CD14-positive monocyte (primary cell): ENCODE results near the gene AS3MT. TPM values are rescaled to one million over a fixed set of nuclear protein-coding genes. Genes with fewer than 3 reads are reported as not detected.
"Not testable (repeated sequence)": the region's sequence is repeated elsewhere in the genome, so short reads cannot be mapped to it uniquely, and the experiment has no call there.

Source experiments
- DNase-seq, 3 donors: peaks; one replicate each; pipeline ENCODE4 v3.0.0-alpha.2; 2011 to 2022
- H2AFZ ChIP-seq: 2 replicates; pipeline ENCODE4 v1.6.0; 2012; ENCODE audit warnings: mild to moderate bottlenecking, low read depth, low read length, inconsistent platforms; ENCODE audit not compliant: insufficient read depth, poor library complexity, severe bottlenecking
- H3K27ac ChIP-seq, 2 donors: 1 replicate in 1 of 2; 2 replicates in 1 of 2; pipeline ENCODE4 v1.5.1; 2012 to 2013; ENCODE audit warnings: low read length in 2 of 2, control low read depth in 1 of 2, inconsistent platforms in 1 of 2, low read depth in 1 of 2, mild to moderate bottlenecking in 1 of 2
- H3K27me3 ChIP-seq, 2 donors: one replicate each; pipeline versions ENCODE4 v1.6.0 to v1.6.1; 2011 to 2013; ENCODE audit warnings: low read length in 2 of 2; ENCODE audit not compliant: control insufficient read depth in 2 of 2, insufficient read depth in 2 of 2
- H3K36me3 ChIP-seq, 2 donors: replicated peaks in 1 of 2; 1 replicate in 1 of 2; 2 replicates in 1 of 2; pipeline versions ENCODE4 v1.5.1 to v1.6.1; 2012 to 2013; ENCODE audit warnings: low read length in 2 of 2, control low read depth in 1 of 2, inconsistent platforms in 1 of 2, mild to moderate bottlenecking in 1 of 2; ENCODE audit not compliant: insufficient read depth in 2 of 2, control insufficient read depth in 1 of 2
- H3K4me1 ChIP-seq, 2 donors: 1 replicate in 1 of 2; 2 replicates in 1 of 2; pipeline versions ENCODE4 v1.5.1 to v1.6.1; 2012 to 2013; ENCODE audit warnings: low read length in 2 of 2, control low read depth in 1 of 2, inconsistent platforms in 1 of 2, mild to moderate bottlenecking in 1 of 2, moderate library complexity in 1 of 2; ENCODE audit not compliant: insufficient read depth in 2 of 2, control insufficient read depth in 1 of 2
- H3K4me2 ChIP-seq: replicated peaks from 2 replicates; pipeline ENCODE3; 2012; ENCODE audit warnings: low read length, moderate library complexity, mild to moderate bottlenecking; ENCODE audit not compliant: poor library complexity, severe bottlenecking; ENCODE audit errors: extremely low read depth
- H3K4me3 ChIP-seq, 3 experiments: fragments of 200-600 bp in 1 of 3; sonication (generic) in 1 of 3; replicated peaks in 1 of 3; 1 replicate in 2 of 3; 2 replicates in 1 of 3; pipeline ENCODE4 v1.5.1; 2011 to 2013; ENCODE audit warnings: low read length in 3 of 3, mild to moderate bottlenecking in 3 of 3, control low read depth in 2 of 3, low read depth in 2 of 3, inconsistent platforms in 1 of 3, moderate library complexity in 1 of 3
- H3K79me2 ChIP-seq: 2 replicates; pipeline ENCODE4 v1.6.0; 2012; ENCODE audit warnings: mild to moderate bottlenecking, control low read depth, inconsistent platforms, low read length, moderate library complexity; ENCODE audit not compliant: insufficient read depth
- H3K9ac ChIP-seq: 2 replicates; pipeline ENCODE4 v1.6.0; 2017; ENCODE audit warnings: low read length, mild to moderate bottlenecking; ENCODE audit not compliant: insufficient read depth, poor library complexity, severe bottlenecking
- H3K9me3 ChIP-seq, 2 donors: replicated peaks in 1 of 2; 1 replicate in 1 of 2; 2 replicates in 1 of 2; pipeline versions ENCODE4 v1.5.1 to v1.6.1; 2012 to 2013; ENCODE audit warnings: low read length in 2 of 2, control low read depth in 1 of 2; ENCODE audit not compliant: control insufficient read depth in 1 of 2, insufficient read depth in 1 of 2
- H4K20me1 ChIP-seq: 2 replicates; pipeline ENCODE4 v1.6.0; 2012; ENCODE audit warnings: mild to moderate bottlenecking, low read length, control low read depth, moderate library complexity; ENCODE audit not compliant: insufficient read depth
- H3K27ac Mint-ChIP-seq, 7 donors: one replicate each; pipeline ENCODE4 v1.8.0; 2020; ENCODE audit warnings: mild to moderate bottlenecking in 7 of 7, mixed read lengths in 7 of 7, moderate library complexity in 6 of 7, inconsistent platforms in 2 of 7
- H3K27me3 Mint-ChIP-seq, 3 donors: one replicate each; pipeline ENCODE4 v1.8.0; 2021 to 2022; ENCODE audit warnings: low read depth in 3 of 3, mild to moderate bottlenecking in 3 of 3, mixed read lengths in 3 of 3, moderate library complexity in 3 of 3, inconsistent platforms in 1 of 3
- H3K36me3 Mint-ChIP-seq, 2 donors: one replicate each; pipeline ENCODE4 v1.8.0; 2020; ENCODE audit warnings: mixed read lengths in 2 of 2, inconsistent platforms in 1 of 2, mild to moderate bottlenecking in 1 of 2
- H3K4me1 Mint-ChIP-seq: one replicate; pipeline ENCODE4 v1.8.0; 2020; ENCODE audit warnings: mild to moderate bottlenecking, mixed read lengths
- H3K4me3 Mint-ChIP-seq, 2 donors: one replicate each; pipeline ENCODE4 v1.8.0; 2020; ENCODE audit warnings: mild to moderate bottlenecking in 2 of 2, mixed read lengths in 2 of 2, moderate library complexity in 1 of 2
- H3K9me3 Mint-ChIP-seq, 7 donors: one replicate each; pipeline ENCODE4 v1.8.0; 2020 to 2022; ENCODE audit warnings: mixed read lengths in 7 of 7, mild to moderate bottlenecking in 6 of 7, moderate library complexity in 6 of 7, inconsistent platforms in 2 of 7
- WGBS: methylation state at CpG from one replicate; pipeline ENCODE4 v1.1.5; 2013; ENCODE audit warnings: missing lambda C conversion rate; ENCODE audit not compliant: insufficient coverage; 5-methylcytosine and 5-hydroxymethylcytosine counted together
- intact Hi-C, 2 donors: fragments of 100-400 bp; cut with micrococcal nuclease; formaldehyde crosslinking; loops; one replicate each; pipeline versions ENCODE4 v1.15.0 to v1.15.1; 2023
- polyA plus RNA-seq, 3 donors: library from polyadenylated mRNA; depleted of rRNA in 1 of 3; unstranded in 2 of 3; stranded (reverse) in 1 of 3; fragments of 300-500 nt in 2 of 3; fragments of >200 nt in 1 of 3; fragmentation: Illumina TruSeq in 2 of 3; gene quantifications; 1 replicate in 2 of 3; 2 replicates in 1 of 3; pipeline ENCODE4 v1.2.3, GENCODE V29; 2012 to 2021
- TF ChIP-seq, protein P1 (sequence below): fragments of 200-600 bp; IDR thresholded peaks from one replicate; pipeline ENCODE4 v1.8.0; 2022; ENCODE audit warnings: antibody characterized with exemption, mild to moderate bottlenecking

AS3MT gene
- polyA plus RNA-seq, 3 donors = 0.09 to 0.45 TPM; not detected in 1

DNA sequence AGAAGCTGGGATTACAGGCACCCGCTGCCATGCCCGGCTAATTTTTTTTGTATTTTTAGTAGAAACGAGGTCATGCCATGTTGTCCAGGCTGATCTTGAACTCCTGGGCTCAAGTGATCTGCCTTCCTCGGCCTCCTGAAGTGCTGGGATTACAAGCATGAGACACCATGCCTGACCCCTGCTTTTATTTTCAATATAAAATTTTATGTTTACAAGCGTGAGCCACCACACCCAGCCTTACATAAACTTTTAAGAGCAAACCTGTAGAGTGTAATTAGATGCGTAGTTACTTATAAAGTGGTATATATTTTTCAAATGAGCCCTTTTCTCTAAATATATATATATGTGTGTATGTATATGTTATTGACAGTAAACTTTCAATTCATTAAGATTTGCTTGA, 57.6 kb downstream of the AS3MT start:
- Histone ChIP-seq H3K9me3 (no peaks in the 10 kb centered on the region), H3K27me3 (no peaks in the 10 kb centered on the region), H3K4me3 (no peak overlapping the region), H3K4me2 (no peak overlapping the region), H3K27ac (no peak overlapping the region), H3K36me3 (no peaks in the 10 kb centered on the region), H3K4me1 (peaks cover 7% of the 10 kb centered on the region in 2 donors), H3K79me2 (no peaks in the 10 kb centered on the region), H3K9ac (no peak overlapping the region), H2AFZ (no peak overlapping the region), H4K20me1 (no peaks in the 10 kb centered on the region)
- peaks cover 18% of the 10 kb centered on the region for H3K4me1 Mint-ChIP-seq
- H3K27ac Mint-ChIP-seq = no peak overlapping the region
- H3K36me3 Mint-ChIP-seq = peaks cover 0 to 2% of the 10 kb centered on the region in 2 donors
- no peak overlapping the region for H3K4me3 Mint-ChIP-seq
- 94% methylated on average over 3 of the region's 6 CpGs for WGBS
- TF ChIP-seq, protein P1, sequence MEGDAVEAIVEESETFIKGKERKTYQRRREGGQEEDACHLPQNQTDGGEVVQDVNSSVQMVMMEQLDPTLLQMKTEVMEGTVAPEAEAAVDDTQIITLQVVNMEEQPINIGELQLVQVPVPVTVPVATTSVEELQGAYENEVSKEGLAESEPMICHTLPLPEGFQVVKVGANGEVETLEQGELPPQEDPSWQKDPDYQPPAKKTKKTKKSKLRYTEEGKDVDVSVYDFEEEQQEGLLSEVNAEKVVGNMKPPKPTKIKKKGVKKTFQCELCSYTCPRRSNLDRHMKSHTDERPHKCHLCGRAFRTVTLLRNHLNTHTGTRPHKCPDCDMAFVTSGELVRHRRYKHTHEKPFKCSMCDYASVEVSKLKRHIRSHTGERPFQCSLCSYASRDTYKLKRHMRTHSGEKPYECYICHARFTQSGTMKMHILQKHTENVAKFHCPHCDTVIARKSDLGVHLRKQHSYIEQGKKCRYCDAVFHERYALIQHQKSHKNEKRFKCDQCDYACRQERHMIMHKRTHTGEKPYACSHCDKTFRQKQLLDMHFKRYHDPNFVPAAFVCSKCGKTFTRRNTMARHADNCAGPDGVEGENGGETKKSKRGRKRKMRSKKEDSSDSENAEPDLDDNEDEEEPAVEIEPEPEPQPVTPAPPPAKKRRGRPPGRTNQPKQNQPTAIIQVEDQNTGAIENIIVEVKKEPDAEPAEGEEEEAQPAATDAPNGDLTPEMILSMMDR = no peak
- intact Hi-C loops = no loop called here
- H3K9me3 Mint-ChIP-seq = peaks cover 0 to 4% (median under 1%) of the 10 kb centered on the region in 7 donors
- no peak for DNase-seq
- H3K27me3 Mint-ChIP-seq = peaks cover 0 to 4% (median 0%) of the 10 kb centered on the region in 3 donors

DNA sequence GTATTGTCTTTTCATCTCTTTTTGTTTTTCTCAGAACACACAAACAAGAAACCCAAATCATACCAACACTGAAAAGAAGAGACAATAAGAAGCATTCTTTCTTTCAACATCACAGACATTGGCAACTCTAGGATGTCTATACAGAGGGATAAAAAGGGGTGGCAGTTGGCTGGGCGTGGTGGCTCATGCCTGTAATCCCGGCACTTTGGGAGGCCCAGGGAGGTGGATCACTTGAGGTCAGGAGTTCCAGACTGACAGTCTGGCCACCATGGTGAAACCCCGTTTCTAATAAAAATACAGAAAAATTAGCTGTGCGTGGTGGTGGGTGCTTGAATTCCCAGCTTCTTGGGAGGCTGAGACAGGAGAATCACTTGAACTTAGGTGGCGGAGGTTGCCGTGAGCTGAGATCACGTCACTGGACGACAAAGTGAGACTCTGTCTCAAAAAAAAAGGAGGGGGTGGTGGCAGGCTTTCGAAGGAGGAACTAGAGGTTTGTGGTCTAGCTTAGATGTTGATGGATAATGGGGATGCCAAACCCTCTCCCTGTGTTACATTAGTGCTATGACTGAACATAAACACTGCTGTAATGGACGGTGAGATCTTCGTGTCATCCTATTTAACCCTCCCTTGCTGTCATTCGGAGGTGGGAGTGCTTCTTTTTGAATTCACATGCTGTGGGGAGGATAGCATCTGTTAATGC, 58.2 kb downstream of the AS3MT start:
- Histone ChIP-seq H3K9me3 (no peaks in the 10 kb centered on the region), H4K20me1 (no peaks in the 10 kb centered on the region), H3K4me2 (peak overlapping the region; percentile 14), H3K27me3 (no peaks in the 10 kb centered on the region), H3K27ac (no peak overlapping the region), H3K4me1 (peaks cover 7% of the 10 kb centered on the region in 2 donors), H3K36me3 (no peaks in the 10 kb centered on the region), H3K9ac (no peak overlapping the region), H2AFZ (peak overlapping the region; percentile 33), H3K4me3 (peak overlapping the region in 1 of 3 experiments; percentile 42), H3K79me2 (no peaks in the 10 kb centered on the region)
- H3K36me3 Mint-ChIP-seq = peaks cover 0 to 2% of the 10 kb centered on the region in 2 donors
- H3K4me1 Mint-ChIP-seq = peaks cover 19% of the 10 kb centered on the region
- peaks cover 0 to 7% (median 4%) of the 10 kb centered on the region in 7 donors for H3K9me3 Mint-ChIP-seq
- intact Hi-C loops = no loop called here
- 3% methylated on average over 7 of the region's 12 CpGs for WGBS
- H3K4me3 Mint-ChIP-seq = peak overlapping the region; percentile 72 to 88
- peak overlapping the region in 4 of 7 donors; percentile 7 to 66 (median 42) for H3K27ac Mint-ChIP-seq
- peaks cover 0 to 4% (median 0%) of the 10 kb centered on the region in 3 donors for H3K27me3 Mint-ChIP-seq
- TF ChIP-seq, protein P1 = no peak
- peak; percentile 16 to 36 (median 26) for DNase-seq

DNA sequence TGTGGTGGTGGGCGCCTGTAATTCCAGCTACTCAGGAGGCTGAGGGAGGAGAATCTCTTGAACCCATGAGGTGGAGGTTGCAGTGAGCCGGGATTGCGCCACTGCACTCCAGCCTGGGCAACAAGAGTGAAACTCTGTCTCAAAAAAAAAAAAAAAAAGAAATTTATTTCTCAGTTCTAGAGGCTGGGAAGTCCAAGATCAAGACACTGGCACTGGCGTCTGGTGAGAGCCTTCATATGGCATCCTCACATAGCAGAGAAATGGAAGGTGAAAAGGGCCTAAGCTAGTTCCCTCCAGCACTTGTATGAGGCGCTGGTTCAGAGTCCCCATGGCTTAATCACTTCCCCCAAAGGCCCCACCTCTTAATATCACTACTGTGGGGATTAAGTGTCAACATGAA, 59.2 kb downstream of the AS3MT start:
- Mint-ChIP-seq H3K9me3 (peaks cover 0 to 11% (median 4%) of the 10 kb centered on the region in 7 donors), H3K4me1 (peaks cover 16% of the 10 kb centered on the region)
- H3K27me3 ChIP-seq, H3K4me1 ChIP-seq, H3K9ac ChIP-seq, H3K9me3 ChIP-seq, H3K79me2 ChIP-seq, H3K27ac Mint-ChIP-seq, H3K4me2 ChIP-seq, H3K27me3 Mint-ChIP-seq, H3K27ac ChIP-seq, H3K4me3 ChIP-seq, intact Hi-C loops, H3K4me3 Mint-ChIP-seq, DNase-seq, H2AFZ ChIP-seq, H4K20me1 ChIP-seq, H3K36me3 ChIP-seq, H3K36me3 Mint-ChIP-seq: not testable (repeated sequence)
- 100% methylated on average over 2 of the region's 5 CpGs for WGBS
